ENCODE data around the gene IGF1R. TPM values are rescaled to one million over a fixed set of nuclear protein-coding genes. Genes with fewer than 3 reads are reported as not detected.

Gene IGF1R
- total RNA-seq, 1 experiment from 2014 or later: 51.6 TPM

- Mint-ChIP-seq H3K27ac (ENCODE audit: unreplicated experiment) (no peak overlapping the region), H3K9me3 (ENCODE audit: unreplicated experiment) (no peaks in the 10 kb centered on the region), H3K4me1 (ENCODE audit: low read depth, unreplicated experiment) (no peaks in the 10 kb centered on the region), H3K36me3 (ENCODE audit: insufficient read depth, unreplicated experiment) (peaks cover 75% of the 10 kb centered on the region), H3K4me3 (ENCODE audit: unreplicated experiment) (no peak overlapping the region), H3K27me3 (ENCODE audit: insufficient read depth, unreplicated experiment) (no peaks in the 10 kb centered on the region)
- Histone ChIP-seq H3K9me3 (no peaks in the 10 kb centered on the region), H3K4me1 (no peaks in the 10 kb centered on the region), H3K27me3 (replicated peaks; ENCODE audit: control insufficient read depth, insufficient read depth, low read length) (no peaks in the 10 kb centered on the region), H3K4me3 (ENCODE audit: low read depth, low read length) (no peak overlapping the region), H3K36me3 (ENCODE audit: control insufficient read depth, insufficient read depth, low read length) (no peaks in the 10 kb centered on the region; the same call in 1 of the 2 replicates)
- intact Hi-C loops (cut with micrococcal nuclease; ENCODE audit: unreplicated experiment): no loop called here
- ChIA-PET CTCF (no interaction called here), POLR2A (no interaction called here)
- BruUV-seq (replicated peaks): no TSS peak
- TF ChIP-seq CTCF (IDR thresholded peaks at IDR 0.05; ENCODE audit: insufficient read depth in 1 of 2, low read depth in 1 of 2, low read length in 1 of 2, severe bottlenecking in 1 of 2, unreplicated experiment in 1 of 2): no peak
- DNase-seq: no peak
These were observed 269.1 kb downstream of the IGF1R start for GRCh38 chr15:98917417-98917816.

GRCh38 chr15:98920091-98920880 lies 271.9 kb downstream of the IGF1R start:
- no peaks in the 10 kb centered on the region for H3K4me1 ChIP-seq
- no peaks in the 10 kb centered on the region for H3K4me1 Mint-ChIP-seq (ENCODE audit: low read depth, unreplicated experiment)
- ChIA-PET CTCF (no interaction called here), POLR2A (no interaction called here)
- H3K4me3 ChIP-seq (ENCODE audit: low read depth, low read length): no peak overlapping the region
- no peaks in the 10 kb centered on the region for H3K27me3 Mint-ChIP-seq (ENCODE audit: insufficient read depth, unreplicated experiment)
- no peak for TF ChIP-seq CTCF (IDR thresholded peaks at IDR 0.05; ENCODE audit: insufficient read depth in 1 of 2, low read depth in 1 of 2, low read length in 1 of 2, severe bottlenecking in 1 of 2, unreplicated experiment in 1 of 2)
- no peak overlapping the region for H3K27ac Mint-ChIP-seq (ENCODE audit: unreplicated experiment)
- H3K36me3 ChIP-seq (ENCODE audit: control insufficient read depth, insufficient read depth, low read length): no peaks in the 10 kb centered on the region; the same call in 1 of the 2 replicates
- no peak overlapping the region for H3K4me3 Mint-ChIP-seq (ENCODE audit: unreplicated experiment)
- BruUV-seq (replicated peaks): no TSS peak
- H3K27me3 ChIP-seq (replicated peaks; ENCODE audit: control insufficient read depth, insufficient read depth, low read length): no peaks in the 10 kb centered on the region
- no peak for DNase-seq
- peaks cover 78% of the 10 kb centered on the region for H3K36me3 Mint-ChIP-seq (ENCODE audit: insufficient read depth, unreplicated experiment)
- H3K9me3 Mint-ChIP-seq (ENCODE audit: unreplicated experiment): no peaks in the 10 kb centered on the region
- intact Hi-C loops (cut with micrococcal nuclease; ENCODE audit: unreplicated experiment): no loop called here
- no peaks in the 10 kb centered on the region for H3K9me3 ChIP-seq

GRCh38 chr15:98923171-98923570 lies 274.8 kb downstream of the IGF1R start:
- intact Hi-C loops (cut with micrococcal nuclease; ENCODE audit: unreplicated experiment): no loop called here
- ChIA-PET POLR2A (no interaction called here), CTCF (no interaction called here)
- no peaks in the 10 kb centered on the region for H3K4me1 Mint-ChIP-seq (ENCODE audit: low read depth, unreplicated experiment)
- H3K9me3 Mint-ChIP-seq (ENCODE audit: unreplicated experiment): no peaks in the 10 kb centered on the region
- peaks cover 71% of the 10 kb centered on the region for H3K36me3 Mint-ChIP-seq (ENCODE audit: insufficient read depth, unreplicated experiment)
- no peak overlapping the region for H3K4me3 Mint-ChIP-seq (ENCODE audit: unreplicated experiment)
- no peak overlapping the region for H3K27ac Mint-ChIP-seq (ENCODE audit: unreplicated experiment)
- Histone ChIP-seq H3K36me3 (ENCODE audit: control insufficient read depth, insufficient read depth, low read length) (no peaks in the 10 kb centered on the region; the same call in 1 of the 2 replicates), H3K9me3 (no peaks in the 10 kb centered on the region), H3K4me1 (no peaks in the 10 kb centered on the region), H3K4me3 (ENCODE audit: low read depth, low read length) (no peak overlapping the region), H3K27me3 (replicated peaks; ENCODE audit: control insufficient read depth, insufficient read depth, low read length) (no peaks in the 10 kb centered on the region)
- TF ChIP-seq CTCF (IDR thresholded peaks at IDR 0.05; ENCODE audit: insufficient read depth in 1 of 2, low read depth in 1 of 2, low read length in 1 of 2, severe bottlenecking in 1 of 2, unreplicated experiment in 1 of 2): no peak
- DNase-seq: no peak
- H3K27me3 Mint-ChIP-seq (ENCODE audit: insufficient read depth, unreplicated experiment): no peaks in the 10 kb centered on the region
- no TSS peak for BruUV-seq (replicated peaks)

All from Caco-2 (cell line).